NCI-H446 treated with DMSO at 0.1 percent for 48 hours (cell line): ENCODE results near the gene GMDS.

Experiments used
- DNase-seq: peaks from one replicate; lab custom pipeline; 2025; lab: John Stamatoyannopoulos, UW

GMDS gene

DNA sequence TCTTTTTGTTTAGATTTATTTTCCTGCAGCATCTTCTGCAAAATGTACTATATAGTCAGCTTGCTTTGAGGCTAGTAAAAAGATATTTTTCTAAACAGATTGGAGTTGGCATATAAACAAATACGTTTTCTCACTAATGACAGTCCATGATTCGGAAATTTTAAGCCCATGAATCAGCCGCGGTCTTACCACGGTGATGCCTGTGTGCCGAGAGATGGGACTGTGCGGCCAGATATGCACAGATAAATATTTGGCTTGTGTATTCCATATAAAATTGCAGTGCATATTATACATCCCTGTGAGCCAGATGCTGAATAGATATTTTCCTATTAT is 632.5 kb downstream of the GMDS start:
- DNase-seq = no peak

DNA sequence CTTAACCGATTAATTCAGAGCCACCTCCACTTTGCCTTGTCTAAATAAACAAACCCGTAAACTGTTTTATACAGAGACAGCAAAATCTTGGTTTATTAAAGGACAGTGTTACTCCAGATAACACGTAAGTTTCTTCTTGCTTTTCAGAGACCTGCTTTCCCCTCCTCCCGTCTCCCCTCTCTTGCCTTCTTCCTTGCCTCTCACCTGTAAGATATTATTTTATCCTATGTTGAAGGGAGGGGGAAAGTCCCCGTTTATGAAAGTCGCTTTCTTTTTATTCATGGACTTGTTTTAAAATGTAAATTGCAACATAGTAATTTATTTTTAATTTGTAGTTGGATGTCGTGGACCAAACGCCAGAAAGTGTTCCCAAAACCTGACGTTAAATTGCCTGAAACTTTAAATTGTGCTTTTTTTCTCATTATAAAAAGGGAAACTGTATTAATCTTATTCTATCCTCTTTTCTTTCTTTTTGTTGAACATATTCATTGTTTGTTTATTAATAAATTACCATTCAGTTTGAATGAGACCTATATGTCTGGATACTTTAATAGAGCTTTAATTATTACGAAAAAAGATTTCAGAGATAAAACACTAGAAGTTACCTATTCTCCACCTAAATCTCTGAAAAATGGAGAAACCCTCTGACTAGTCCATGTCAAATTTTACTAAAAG is 633.0 kb downstream of the GMDS start:
- DNase-seq = no peak

DNA sequence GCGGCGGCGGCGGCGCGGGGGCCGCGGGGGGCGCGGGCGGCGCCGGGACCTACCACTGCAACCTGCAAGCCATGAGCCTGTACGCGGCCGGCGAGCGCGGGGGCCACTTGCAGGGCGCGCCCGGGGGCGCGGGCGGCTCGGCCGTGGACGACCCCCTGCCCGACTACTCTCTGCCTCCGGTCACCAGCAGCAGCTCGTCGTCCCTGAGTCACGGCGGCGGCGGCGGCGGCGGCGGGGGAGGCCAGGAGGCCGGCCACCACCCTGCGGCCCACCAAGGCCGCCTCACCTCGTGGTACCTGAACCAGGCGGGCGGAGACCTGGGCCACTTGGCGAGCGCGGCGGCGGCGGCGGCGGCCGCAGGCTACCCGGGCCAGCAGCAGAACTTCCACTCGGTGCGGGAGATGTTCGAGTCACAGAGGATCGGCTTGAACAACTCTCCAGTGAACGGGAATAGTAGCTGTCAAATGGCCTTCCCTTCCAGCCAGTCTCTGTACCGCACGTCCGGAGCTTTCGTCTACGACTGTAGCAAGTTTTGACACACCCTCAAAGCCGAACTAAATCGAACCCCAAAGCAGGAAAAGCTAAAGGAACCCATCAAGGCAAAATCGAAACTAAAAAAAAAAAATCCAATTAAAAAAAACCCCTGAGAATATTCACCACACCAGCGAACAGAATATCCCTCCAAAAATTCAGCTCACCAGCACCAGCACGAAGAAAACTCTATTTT is 633.7 kb downstream of the GMDS start:
- no peak for DNase-seq

DNA sequence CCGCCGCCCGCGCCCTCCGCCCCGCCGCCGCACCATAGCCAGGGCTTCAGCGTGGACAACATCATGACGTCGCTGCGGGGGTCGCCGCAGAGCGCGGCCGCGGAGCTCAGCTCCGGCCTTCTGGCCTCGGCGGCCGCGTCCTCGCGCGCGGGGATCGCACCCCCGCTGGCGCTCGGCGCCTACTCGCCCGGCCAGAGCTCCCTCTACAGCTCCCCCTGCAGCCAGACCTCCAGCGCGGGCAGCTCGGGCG is 634.2 kb downstream of the GMDS start:
- DNase-seq = no peak

DNA sequence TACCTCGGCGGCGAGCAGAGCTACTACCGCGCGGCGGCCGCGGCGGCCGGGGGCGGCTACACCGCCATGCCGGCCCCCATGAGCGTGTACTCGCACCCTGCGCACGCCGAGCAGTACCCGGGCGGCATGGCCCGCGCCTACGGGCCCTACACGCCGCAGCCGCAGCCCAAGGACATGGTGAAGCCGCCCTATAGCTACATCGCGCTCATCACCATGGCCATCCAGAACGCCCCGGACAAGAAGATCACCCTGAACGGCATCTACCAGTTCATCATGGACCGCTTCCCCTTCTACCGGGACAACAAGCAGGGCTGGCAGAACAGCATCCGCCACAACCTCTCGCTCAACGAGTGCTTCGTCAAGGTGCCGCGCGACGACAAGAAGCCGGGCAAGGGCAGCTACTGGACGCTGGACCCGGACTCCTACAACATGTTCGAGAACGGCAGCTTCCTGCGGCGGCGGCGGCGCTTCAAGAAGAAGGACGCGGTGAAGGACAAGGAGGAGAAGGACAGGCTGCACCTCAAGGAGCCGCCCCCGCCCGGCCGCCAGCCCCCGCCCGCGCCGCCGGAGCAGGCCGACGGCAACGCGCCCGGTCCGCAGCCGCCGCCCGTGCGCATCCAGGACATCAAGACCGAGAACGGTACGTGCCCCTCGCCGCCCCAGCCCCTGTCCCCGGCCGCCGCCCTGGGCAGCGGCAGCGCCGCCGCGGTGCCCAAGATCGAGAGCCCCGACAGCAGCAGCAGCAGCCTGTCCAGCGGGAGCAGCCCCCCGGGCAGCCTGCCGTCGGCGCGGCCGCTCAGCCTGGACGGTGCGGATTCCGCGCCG is 634.7 kb downstream of the GMDS start:
- DNase-seq = no peak

DNA sequence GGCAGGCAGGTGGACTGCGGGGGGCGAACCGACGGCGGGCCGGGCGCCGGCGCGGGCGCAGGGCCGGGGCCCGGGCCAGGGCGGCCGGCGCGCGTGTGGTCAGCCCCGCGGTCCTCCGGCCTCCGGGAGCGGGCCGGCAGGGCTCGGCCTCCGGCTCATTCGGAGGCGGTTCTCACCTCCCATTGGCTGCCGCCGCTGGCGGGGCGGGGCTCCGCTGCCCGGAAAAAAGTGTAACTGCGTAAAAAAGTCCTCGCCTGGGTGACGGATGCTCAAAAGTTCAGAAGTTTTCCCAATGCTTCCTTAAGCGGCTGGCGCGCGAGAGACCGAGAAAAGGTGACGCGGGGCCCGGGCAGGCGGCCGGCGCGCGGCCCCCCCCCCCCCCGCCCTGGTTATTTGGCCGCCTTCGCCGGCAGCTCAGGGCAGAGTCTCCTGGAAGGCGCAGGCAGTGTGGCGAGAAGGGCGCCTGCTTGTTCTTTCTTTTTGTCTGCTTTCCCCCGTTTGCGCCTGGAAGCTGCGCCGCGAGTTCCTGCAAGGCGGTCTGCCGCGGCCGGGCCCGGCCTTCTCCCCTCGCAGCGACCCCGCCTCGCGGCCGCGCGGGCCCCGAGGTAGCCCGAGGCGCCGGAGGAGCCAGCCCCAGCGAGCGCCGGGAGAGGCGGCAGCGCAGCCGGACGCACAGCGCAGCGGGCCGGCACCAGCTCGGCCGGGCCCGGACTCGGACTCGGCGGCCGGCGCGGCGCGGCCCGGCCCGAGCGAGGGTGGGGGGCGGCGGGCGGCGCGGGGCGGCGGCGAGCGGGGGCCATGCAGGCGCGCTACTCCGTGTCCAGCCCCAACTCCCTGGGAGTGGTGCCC is 635.5 kb downstream of the GMDS start, which contains the start of gene FOXC1:
FOXC1 (plus strand) TSS at position 268 of the 849 bp plus-strand sequence; CDS start at position 799, 531 bp downstream.
- DNase-seq = peak; percentile 46

DNA sequence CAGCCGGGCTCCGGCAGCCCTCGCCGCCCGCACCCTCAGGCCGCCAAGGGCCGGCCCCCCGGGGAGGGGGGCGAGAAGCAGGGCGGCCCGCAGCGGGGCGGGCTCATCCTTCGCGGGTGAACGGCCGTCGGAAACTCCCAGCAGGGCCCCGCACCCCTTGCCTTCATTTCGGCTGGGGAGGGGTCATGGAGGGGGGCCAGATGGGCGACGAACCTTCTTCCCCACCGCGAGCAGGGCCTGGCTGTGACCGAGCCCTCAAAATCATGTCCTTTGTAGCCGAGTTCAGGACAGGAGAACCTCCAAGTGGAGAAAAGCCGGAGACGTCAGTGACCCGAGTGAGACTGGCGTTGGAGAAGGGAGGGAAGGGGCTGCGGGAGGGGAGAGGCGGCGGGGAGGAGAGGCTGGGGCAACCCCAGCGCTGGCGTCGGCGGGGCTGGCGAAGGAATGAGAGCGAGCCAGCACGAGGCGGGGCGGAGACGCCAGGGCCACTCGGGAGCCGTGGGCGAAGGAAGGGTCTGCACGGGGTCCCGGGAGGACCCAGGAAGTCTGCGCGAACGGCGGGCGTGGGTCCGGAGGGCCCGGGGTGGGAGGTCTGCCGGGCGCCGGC is 636.3 kb downstream of the GMDS start:
- DNase-seq = no peak

DNA sequence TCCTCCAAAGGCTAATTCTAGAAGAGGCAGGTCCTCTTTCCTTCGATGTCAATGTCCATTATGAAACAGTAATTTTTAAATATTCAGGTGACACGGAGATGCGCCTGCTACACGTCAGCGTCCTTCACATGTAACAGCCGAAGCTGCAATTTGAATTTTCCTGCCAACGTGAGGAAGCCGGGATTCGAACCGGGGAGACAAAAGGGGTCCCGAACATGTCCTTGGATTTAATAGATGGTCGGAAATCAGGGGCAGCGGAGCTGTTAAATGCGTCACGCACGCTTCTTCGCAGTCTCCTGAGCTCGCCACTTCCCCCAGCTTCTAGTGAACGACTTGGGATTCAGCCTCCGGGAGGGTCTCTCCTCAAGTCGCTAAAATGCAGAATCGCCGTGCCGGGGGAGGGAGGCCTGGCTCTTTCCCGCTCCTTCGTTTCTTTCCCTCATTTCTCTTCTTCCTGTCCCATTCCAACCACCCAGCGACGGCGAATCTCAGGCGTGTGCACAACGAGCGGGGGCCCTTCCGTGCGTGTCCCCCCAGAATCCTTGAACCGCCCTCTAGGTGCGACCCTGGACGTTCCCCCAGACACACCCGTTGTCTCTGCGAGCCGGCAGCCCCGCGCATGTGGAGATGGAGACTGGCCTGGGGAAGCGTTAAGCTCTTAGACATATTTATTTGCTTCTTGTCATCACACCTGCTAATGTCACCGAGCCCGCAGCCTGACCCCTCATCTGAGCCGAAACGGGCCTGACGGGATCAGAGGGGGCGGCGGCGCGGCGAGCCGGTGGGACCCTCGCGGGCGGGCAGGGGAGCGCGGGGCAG is 637.0 kb downstream of the GMDS start:
- DNase-seq = no peak

DNA sequence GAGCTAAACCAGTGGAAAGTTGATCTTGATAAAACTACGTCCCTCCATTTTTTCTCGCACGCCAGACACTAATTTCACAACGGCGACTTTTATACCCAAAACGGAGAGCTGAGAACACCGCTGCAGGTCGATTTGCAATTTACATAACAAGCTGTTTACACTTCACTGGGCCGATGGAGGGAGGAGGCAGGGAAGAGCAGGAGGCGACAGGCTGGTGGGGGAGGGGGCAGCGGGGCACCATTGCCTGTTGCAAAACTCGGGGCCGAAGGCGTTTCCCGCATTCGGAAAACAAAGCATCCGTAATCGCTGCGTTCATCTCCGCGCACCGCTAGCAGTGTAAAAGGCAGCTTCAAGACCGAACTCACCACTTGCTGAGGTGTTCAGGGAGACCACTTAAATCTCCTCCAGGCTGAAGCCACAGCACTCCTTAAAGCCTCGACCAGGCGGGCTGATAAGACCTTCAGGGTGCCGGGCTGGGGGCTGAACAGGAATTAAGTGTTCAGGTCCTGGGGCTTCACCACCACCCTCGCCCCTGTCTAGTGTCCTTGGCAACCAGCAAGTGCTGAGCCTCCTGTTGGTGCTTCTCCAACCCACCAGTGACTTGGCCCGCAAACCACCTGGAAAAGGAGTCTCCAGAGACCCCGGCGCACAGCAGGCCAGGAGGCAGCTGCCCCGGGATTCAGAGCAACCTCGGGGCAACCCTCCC is 637.7 kb downstream of the GMDS start:
- no peak for DNase-seq

DNA sequence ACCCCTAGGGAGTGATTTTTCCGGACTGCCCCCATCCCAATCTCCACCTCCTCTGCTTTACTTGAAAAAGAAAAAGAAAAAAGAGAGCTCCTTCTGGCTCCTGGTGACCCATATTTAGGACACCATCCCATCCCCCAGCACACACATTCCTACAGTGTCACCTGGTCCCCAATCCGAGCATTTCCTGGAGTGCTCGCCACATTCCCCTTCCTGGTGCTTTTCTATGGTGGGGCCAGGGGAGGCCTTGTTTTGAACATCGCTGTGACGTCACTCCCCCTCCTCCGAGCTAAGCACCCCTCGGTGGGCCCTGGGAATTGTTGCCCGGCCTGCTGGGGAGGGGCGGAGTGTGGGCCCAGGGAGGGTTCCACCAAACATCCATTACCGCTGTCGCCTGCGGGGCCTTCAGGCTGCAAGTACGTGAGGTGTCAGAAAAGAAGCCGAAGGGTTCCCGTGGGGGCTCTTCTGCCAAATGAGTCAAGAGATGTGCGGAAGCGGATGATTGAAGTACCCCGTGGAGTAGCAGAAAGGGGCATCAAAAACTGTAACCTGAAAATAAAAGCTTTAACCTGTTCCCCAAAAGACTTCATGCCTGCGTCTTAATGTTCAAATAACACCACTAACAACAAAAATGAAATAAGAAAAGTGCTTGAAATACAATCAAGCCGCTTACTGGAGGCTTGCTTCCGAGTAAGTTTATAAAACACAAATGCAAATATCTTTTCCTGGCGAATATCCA is 638.5 kb downstream of the GMDS start:
- no peak for DNase-seq

DNA sequence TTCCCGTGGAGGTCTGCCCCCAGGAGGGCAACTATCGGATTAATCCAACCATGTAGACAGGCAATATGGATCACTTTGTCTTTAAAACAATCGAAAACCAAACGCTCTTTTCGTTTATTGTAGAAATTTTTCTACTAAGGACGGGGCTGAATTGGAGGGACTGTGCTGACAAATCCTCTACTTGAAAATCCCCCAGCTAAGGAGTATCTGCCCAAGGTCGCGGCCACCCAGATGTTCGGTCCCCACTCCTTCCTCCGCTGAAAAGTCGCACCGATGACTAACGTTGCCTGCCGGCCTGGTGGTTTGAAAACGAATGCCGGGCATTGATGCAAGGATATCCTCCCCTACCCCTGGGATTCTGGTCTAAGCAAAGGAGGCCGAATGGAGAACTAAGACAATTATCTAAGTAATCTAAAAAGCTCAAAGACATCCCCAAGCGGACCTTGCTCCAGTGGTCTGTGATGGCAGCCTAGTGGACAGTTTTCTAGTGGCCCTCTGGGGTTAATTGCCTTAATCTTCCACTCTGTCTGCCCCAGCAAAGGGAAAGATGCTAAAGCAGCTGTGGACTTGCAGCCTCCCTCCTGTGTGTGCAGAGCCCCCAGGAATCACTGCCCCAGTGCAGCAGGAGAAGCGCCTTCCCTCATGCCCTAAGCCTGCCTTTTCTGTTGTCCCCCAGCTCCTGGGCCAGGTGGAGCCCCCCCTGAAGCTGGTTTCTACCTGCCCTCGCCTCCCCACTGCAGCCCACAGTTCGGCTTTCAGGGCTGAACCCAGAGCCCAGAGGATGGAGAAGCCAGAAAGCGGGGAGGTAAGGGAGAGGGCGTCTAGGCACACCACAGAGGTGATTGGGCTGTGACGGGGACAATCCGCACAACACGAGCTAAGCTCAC is 639.3 kb downstream of the GMDS start:
- no peak for DNase-seq

DNA sequence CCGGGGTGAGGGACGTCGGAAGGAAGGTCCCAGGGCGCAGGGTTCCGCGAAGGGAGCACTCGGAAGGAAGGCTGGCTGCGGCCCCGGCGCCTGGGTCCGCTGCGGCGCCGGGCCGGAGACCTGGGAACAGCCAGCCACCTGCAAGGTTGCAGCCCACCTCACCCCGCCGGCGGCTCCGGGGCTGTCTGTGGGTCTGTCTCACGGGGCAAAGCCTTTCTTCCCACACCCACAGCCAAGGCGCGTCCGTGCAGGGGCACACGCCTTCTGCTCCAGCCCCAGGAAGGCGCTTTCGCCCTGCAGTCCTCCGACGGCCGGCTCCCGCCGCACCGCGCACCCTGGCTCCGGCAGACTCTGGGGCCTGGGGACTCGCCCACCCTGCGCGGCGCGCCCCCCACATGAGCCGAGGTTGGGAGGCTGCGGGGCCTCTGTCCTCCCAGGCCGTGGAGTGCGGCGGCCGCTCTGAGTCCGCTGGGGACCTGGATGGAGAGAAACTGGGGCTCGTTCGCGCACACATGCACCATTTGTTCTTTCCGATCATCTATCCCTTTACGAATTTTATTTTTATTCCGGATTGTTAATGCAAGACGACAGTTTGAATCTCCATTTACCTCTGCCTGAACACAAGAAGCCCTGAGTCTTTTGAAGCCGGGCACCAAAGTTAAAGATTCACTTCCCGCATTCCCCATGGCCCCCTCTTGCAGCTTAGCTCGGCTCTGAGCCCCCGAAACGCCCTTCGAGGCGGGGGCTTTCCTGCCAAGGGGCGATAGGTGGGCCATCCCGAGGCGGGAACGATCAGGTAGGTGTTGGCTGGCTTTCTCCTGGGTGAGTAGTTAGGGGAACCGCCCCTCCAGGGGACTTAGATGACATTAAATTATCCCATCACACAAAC is 640.2 kb downstream of the GMDS start:
- DNase-seq = no peak

DNA sequence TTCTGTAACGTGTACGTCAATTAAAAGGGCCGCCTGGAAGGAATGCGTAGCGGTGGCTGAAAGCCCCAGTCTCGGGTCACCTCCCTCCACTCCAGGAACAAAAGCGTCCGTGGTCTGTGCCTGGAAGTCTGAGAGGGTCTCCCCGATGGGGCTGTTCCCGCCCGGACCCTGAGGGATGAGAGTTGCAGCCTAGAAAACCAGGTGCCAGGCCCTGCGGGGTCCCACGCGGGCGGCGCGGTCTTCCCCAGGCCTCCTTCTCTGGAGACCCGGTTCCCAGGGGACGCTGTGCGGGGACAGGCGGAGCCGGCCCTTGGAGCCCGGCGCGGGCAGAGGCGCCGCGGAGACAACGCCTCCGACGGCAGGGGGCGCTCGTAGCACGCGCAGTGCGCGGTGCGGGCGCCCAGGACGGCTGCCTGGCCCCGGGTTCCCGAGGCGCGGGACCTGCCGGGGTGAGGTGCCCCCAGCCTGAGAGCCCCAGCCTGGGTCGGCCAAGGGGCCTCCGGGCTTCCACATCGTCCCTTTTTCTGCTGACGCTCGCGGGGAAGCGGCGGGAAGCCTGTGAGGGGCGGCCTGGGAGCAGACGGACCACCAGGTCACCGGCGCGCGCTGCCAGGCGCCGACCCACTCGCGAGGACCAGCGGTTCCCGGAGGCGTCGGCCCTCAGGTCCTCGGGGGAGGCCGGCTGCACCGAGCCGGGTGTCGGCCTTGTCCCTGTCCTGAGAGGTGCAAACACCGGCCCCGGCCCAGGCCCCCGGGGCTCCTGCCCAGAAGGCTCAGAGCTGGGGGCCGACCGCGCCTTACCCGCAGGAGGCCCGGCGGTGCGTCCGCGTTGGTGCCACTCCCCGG is 641.0 kb downstream of the GMDS start:
- no peak for DNase-seq

DNA sequence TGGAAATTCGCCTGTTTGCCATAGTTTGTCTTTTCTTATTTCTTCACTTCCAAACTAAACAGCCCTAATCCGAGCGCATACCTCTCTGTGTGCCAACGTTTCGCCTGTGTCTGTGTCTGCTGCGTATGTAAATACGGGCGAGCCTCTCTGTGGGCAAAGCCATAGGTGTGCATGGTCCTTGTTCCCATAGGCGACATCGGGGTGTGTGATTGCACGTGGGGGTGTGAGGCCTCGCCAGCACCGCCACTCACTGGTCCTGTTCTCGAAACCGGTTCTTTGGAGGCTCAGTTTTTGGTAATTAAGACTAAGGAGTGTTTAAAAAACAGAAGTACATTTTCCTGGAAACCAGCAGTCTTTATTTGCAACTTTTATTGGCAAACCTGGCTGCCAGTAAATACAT is 641.7 kb downstream of the GMDS start:
- DNase-seq = no peak

DNA sequence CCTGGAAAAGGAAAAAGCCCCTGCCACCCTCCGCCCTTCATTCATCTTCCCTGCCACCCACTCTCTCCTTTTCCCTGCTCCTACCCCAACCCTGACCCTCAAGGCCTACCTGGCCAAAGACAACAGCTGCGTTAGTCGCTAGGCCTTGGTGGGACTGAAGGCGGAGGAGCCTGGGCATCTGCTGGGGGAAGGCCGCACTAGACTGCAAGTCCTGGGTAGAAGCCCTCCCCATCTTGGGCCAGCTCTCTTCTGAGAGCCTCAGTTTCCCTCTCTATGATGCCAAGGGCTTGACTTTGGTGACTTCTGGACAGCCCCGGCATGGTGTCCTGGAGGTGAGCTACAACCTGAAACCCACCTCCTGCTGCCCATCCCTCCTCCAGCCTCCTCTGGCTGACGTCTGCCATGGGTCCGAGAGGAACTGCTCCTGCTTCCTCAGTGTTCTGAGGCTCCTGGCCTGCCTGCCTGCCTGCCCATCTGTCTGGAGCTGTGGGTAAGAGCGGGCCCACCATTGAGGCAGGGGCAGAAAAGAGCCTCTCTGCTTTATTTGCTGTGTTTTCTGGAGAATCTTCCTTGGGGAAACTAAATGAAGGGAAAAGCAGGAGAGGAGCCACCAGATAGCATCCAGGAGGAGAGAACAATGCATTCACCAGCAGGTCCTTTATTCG is 643.2 kb downstream of the GMDS start:
- no peak for DNase-seq
